CD4-positive, alpha-beta T cell treated with Interleukin-17A for 4 hours (primary cell): Measurements from ENCODE around the gene QRSL1.
"Not testable (repeated sequence)": the region's sequence is repeated elsewhere in the genome, so short reads cannot be mapped to it uniquely, and the experiment has no call there.

Experiments
- DNase-seq: peaks from one replicate; pipeline ENCODE4 v3.0.0-alpha.2; 2020; ENCODE audit warnings: mixed read lengths

QRSL1 gene

GRCh38 chr6:106626485-106626884 lies 2.9 kb upstream of the QRSL1 start:
- no peak for DNase-seq

GRCh38 chr6:106627760-106628159 lies 1.6 kb upstream of the QRSL1 start:
- DNase-seq: not testable (repeated sequence)

DNA sequence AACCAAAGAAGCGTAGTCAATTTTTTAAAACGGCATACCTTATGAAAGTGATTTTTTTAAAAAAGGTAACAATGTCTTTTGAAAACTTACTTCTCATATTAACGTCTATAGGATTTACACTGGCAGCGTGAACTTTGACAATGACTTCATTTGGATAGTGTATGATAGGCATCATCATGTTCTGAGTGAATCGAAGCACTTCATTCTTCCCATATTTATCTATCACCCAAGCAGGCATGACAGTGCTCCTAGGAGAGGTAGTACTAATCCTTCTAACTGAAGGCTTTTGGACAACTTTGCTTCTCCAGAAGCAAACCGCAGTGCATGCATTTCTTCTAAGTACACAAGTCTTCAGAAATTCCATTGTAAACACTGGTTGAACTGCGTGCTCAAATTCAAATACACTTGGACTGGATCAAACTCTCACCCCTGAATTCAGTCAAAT lies 698 bp upstream of the QRSL1 start:
- no peak for DNase-seq

DNA sequence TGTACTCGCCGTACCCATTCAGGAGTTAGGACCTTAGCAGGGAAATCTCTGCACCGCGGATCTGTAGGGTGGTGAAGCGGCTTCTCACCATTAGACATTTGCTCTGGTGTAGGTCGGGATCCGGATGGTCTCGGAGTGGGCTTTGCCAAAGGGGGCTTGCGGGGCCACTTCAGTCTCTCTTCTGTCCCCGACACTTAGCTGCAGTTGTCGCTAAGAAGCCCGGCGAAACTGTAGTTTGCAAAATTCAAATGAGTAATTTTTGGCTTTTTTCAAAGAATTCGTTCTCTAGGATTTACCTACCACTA lies 433 bp downstream of the QRSL1 start:
- no peak for DNase-seq

DNA sequence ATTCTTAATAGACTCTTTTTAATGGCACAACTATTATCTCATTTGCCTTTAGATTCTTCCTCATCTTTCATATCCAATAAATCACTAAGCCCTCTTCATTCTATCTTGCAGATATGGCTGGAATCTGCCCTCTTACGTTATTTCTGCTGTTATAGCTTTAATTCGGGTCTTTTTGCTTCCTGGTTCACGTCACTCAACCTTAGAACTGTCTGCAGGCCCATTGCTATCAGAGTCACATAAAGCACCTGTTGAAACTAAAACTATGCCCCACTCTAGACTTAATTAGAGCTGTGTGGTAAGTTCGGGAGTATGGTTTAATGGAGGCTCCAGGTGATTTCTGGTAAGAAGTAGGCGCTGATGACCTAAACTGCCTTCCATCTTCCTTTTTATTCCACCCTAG lies 988 bp downstream of the QRSL1 start:
- no peak for DNase-seq

DNA sequence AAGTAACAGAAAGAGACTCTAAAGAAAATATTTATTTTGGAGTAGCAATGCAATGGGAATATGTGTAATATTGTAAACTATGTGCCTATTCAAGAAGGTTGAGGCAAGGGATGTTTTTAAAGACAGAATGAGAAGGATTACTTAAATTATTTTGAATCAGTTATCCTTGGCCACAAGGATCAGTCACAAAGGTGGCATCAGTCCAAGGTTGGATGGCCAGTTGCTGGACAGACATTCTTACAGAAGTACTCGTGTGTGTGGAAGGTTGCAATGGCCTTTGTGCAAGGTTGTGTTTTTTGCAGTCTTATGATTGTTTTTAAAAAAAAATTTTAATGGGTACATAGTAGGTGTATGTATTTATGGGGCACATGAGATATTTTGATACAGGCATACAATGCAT lies 2.0 kb downstream of the QRSL1 start:
- no peak for DNase-seq

DNA sequence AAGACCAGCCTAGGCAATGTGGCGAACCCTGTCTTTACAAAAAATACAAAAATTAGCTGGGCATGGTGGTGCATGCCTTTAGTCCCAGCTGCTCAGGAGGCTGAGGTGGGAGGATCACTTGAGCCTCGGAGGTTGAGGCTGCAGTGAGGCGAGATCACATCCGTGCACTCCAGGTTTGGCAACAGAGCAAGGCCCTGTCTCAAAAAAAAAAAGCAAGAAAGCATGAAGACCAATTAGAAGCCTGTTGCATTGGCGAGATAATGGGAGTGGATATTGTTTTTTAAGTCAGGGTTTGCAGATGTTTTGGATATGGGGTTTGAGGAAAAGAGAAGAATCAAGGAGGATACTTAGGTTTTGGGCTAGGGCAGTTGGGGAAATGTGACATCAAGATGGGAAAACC lies 5.2 kb downstream of the QRSL1 start:
- no peak for DNase-seq

DNA sequence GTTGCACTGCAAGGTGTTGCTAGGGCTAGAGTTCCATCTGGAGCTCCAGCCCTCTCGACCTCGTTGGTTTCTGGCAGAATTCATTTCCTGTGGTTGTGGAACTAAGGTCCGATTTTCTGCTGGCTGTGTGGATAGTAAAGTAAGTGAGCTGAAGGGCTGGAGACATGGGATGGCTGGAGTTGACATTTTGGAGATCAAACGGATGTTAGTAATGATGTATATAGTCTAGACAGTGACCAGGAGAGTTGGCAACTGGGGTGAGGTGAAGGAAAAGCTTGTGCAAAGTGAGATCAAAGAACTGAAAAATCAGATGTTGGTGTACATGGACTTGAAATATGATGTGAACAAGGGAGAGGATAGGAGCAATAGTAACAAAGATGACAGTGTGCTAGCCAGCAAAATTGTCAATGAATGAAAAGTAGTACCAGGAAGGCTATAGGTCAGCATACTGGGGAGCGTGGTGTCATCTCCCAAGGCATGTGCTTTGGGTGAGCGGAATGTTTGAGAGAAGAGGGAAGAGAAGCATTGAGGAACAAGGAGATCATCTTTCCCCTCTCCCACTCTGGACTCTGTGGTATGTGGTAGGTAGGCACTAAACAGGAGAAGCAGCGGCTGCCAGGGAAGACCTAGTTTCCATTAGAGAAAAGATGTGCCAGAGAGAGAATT lies 7.8 kb downstream of the QRSL1 start:
- DNase-seq: no peak

DNA sequence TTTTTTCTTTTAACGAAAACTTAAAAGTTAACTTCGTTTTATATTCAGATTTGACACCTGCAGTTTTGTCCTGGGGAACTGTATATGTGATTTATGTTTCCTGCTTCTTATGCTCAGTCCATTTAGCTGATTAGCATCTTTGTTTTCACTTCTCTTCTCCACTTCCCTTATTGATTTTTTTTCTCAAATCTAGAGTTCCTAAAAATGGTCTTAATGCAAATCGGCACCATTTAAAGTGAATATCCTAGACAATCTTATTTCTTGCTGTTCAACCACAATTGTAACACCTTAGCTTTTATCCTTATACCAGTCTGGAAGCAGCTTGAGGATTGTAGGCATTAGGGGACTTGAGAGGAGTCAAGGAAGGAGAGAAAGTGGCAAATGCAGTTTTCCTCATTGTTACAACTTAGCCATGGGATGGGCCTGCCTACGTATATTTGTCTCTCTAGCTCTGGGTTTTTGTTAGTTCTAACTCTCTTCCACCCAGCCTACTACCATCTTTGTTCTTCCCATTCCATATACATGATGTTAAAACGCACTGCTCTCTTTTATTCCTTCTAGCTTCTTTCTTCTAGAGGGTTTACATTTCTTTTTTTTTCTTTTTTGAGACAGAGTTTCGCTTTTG lies 8.5 kb downstream of the QRSL1 start:
- no peak for DNase-seq

GRCh38 chr6:106639812-106640211 lies 10.4 kb downstream of the QRSL1 start:
- no peak for DNase-seq

DNA sequence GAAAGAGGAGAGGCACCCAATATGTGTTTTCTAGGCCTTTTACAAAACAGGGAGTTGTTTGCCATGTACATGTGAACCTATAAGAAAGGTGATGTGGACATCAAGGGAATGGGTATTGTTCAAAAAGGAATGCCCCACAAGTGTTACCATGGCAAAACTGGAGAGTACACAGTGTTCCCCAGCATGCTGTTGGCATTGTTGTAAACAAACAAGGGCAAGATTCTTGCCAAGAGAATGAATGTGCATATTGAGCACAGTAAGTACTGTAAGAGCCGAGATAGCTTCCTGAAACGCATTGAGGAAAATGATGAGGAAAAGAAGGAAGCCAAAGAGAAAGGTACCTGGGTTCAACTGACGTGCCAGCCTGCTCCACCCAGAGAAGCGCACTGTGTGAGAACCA lies 13.1 kb downstream of the QRSL1 start:
- DNase-seq: no peak

DNA sequence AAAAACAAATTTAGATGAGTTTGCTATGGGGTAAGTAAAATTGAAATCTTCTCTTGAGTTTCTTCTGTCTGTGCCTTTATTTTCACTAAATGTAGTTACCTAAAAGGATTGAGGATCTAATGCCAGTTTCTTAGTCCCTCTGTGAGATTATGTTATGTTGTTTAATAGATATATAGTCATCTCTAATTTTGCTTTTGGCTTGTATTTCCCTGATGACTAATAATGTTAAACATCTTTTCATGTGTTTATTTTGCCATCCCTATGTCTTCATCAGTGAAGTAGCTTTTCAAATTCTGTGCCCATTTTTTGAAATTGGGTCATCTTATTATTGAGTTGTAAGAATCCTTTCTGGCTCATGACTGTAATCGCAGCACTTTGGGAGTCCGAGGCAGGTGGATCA lies 13.7 kb downstream of the QRSL1 start:
- no peak for DNase-seq

DNA sequence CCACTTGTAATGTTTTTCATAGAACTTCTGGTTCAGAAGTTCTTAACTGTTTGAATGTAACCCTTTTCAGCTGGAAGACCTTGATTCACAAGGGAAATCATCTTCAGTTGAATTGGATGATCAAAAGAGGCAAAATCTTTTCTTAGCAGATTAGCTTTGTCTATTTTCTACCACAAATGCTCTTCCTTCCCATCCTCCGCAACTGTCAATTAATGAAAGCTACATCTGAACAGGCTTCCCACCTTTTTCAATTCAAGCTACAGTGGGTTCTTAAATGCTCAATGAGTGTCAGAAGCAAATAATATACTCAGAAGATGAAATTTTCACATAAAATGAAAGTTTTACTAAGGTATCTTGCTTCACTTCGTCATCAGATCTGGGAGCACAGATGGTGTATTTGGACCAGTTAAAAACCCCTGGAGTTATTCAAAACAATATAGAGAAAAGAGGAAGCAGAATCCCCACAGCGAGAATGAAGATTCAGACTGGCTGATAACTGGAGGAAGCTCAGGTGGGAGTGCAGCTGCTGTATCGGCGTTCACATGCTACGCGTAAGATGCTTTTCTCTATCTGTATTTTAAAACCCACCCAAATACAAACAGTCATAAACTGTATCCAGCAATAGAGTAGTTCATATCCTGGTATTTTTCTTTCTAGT lies 19.4 kb downstream of the QRSL1 start:
- no peak for DNase-seq

DNA sequence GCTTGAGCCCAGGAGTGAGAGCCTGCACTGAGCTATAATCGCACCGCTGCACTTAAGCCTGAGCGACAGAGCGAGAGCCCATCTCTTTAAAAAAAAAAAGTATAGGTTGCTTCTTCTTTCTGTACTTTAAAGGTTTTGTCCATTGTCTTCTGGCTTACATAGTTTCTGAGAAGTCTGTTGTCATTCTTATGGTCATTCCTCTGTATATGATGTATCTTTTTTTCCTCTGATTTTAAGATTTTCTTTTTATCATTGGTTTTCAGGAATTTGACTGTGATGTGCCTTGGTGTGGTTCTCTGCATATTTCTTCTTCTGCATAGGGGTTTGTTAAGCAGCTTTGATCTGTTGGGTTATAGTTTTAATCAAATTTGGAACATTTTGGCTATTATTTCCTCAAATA lies 29.1 kb downstream of the QRSL1 start:
- no peak for DNase-seq

- no peak for DNase-seq
Observed at GRCh38 chr6:106659859-106660258, 30.5 kb downstream of the QRSL1 start.

DNA sequence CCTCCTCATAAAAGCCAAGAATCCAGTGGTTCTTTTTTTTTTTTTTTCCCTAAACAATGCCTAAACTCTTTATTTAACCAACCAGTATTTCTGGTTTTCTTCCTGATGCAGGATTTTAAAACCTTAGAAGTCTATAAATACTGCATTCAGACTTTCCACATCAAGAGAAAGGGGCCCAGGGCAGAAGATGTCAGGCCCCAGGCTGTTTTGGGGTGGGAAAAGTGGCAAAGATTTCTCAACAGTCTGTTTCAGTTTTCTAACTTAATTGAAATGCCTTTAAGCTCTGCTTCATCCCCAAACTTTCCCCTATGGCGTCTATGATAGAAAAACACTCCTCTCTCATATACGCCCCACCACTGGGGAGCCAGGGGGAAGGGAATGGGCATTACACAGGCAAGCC lies 33.1 kb downstream of the QRSL1 start:
- no peak for DNase-seq

- DNase-seq: no peak
Observed at GRCh38 chr6:106666282-106667021, 37.1 kb downstream of the QRSL1 start.

DNA sequence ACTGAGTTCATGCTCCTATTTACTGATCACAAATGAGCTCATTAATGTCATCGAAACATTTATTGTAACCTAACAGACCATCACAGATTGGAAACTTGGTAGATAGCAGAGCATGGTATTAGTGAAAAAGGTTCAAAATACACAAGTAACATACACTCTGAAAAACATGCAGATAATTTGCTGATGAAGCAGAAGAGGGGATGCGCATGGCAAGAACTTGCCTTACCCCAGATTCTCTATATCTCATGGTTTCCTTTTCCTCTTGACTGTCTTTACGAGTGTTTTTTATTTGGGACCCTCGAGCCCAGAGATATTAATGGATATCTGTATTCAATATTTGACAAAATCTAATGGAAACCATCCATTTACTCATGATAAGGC lies 37.6 kb downstream of the QRSL1 start:
- DNase-seq: no peak

- no peak for DNase-seq
Observed at GRCh38 chr6:106670236-106670635, 40.9 kb downstream of the QRSL1 start.

- no peak for DNase-seq
Observed at GRCh38 chr6:106671651-106672050, 42.3 kb downstream of the QRSL1 start.

DNA sequence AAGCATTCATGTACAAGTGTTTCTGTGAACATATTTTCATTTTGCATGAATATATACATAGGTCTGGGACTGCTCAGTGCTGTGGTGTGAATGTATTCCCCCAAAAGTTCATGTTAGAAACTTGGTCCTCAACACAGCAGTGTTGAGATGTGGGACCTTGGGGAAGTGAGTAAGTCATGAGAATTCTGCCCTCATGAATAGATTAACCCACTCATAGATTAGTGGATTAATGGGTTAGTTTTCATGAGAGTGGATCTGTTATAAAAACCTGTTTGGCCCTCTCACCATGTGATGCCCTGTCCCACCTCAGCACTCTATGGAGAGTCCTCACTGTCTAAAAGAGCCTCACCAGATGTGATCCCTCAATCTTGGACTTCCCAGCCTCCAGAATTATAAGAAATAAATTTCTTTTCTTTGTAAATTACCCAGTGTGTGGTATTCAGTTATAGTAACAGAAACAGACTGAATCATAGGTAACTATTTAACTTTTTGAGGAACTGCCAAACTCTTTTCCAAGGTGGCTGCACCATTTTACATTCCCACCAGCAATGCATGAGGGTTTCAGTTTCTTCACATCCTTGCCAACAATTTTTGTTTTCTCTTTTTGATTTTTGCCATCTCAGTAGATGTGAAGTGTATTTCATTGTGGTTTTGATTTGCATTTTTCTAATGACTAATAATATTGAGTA lies 45.3 kb downstream of the QRSL1 start:
- no peak for DNase-seq

DNA sequence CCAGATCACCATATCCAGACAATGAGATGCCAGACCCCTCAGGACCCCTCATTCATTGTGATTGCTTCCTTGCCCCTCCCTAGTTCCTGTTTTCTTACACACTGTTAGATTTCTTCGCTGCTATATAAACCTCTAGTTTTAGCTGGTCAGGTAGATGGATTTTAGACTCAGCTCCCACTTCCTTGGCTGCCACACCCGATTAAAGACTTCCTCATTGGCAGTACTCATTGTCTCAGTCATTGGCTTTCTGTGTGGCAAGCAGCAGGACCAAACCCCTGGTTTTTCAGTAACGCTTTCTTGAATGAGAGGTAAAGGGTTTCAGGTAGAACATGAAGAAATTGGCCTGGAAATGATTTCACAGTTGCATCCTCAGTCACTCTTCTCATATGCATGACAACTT lies 47.9 kb downstream of the QRSL1 start:
- no peak for DNase-seq

DNA sequence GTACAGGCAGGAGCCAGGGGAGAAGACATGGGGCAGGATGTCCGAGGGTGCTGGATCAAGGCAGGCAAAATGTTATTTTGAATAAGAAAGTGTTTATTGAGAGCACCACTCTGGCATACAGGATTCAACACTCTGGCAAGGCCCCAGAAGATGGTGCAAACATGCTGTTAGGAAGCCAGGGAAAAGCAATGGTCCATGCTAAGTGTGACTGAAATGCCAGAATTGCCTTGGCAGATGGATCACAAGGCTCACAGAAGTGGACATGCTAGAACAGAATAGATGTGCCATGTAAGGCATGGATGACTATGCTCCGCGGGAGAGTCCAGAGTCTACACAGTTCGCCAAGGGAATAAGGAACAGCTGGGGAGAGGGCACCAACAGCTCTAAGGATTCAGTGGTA lies 54.6 kb downstream of the QRSL1 start:
- no peak for DNase-seq
